ENCODE results near the gene TMEM200A.
"Not testable (repeated sequence)": the region's sequence is repeated elsewhere in the genome, so short reads cannot be mapped to it uniquely, and the experiment has no call there.

TMEM200A gene

GRCh38 chr6:130365166-130366106, at the start of gene TMEM200A:
TMEM200A (plus strand) TSS chr6:130366017; CDS start chr6:130440423, 74,406 bp downstream.
- Histone ChIP-seq H2AFZ (ENCODE audit: low read length, unreplicated experiment) (peak within 1 kb of the TSS; percentile 84), H3K27ac (ENCODE audit: low read depth, low read length) (peak within 1 kb of the TSS; percentile 0; the same call in 1 of the 2 replicates), H3K79me2 (ENCODE audit: control insufficient read depth, insufficient read depth, low read length, unreplicated experiment) (peaks cover 4% of the 10 kb centered on the region), H3K4me3 (ENCODE audit: low read depth, low read length) (peak within 1 kb of the TSS; percentile 82), H3K4me1 (ENCODE audit: control insufficient read depth, insufficient read depth, low read length, unreplicated experiment) (no peaks in the 10 kb centered on the region), H3K27me3 (ENCODE audit: insufficient read depth, low read length) (peaks cover 13% of the 10 kb centered on the region; the same call in 1 of the 2 replicates), H3K36me3 (ENCODE audit: insufficient read depth, low read length) (no peaks in the 10 kb centered on the region)

GRCh38 chr6:130320908-130321307, 44.9 kb upstream of the TMEM200A start:
- Histone ChIP-seq H3K27me3 (ENCODE audit: insufficient read depth, low read length) (no peaks in the 10 kb centered on the region), H2AFZ (ENCODE audit: low read length, unreplicated experiment) (no peak overlapping the region), H3K27ac (ENCODE audit: low read depth, low read length) (no peak overlapping the region), H3K4me3 (ENCODE audit: low read depth, low read length) (no peak overlapping the region), H3K4me1 (ENCODE audit: control insufficient read depth, insufficient read depth, low read length, unreplicated experiment) (peaks cover 9% of the 10 kb centered on the region), H3K79me2 (ENCODE audit: control insufficient read depth, insufficient read depth, low read length, unreplicated experiment) (no peaks in the 10 kb centered on the region), H3K36me3 (ENCODE audit: insufficient read depth, low read length) (no peaks in the 10 kb centered on the region)

GRCh38 chr6:130322673-130323268, 43.0 kb upstream of the TMEM200A start:
- H3K79me2 ChIP-seq (ENCODE audit: control insufficient read depth, insufficient read depth, low read length, unreplicated experiment): no peaks in the 10 kb centered on the region
- peaks cover 9% of the 10 kb centered on the region for H3K4me1 ChIP-seq (ENCODE audit: control insufficient read depth, insufficient read depth, low read length, unreplicated experiment)
- no peaks in the 10 kb centered on the region for H3K36me3 ChIP-seq (ENCODE audit: insufficient read depth, low read length)
- no peak overlapping the region for H3K4me3 ChIP-seq (ENCODE audit: low read depth, low read length)
- no peak overlapping the region for H2AFZ ChIP-seq (ENCODE audit: low read length, unreplicated experiment)
- H3K27me3 ChIP-seq (ENCODE audit: insufficient read depth, low read length): no peaks in the 10 kb centered on the region
- no peak overlapping the region for H3K27ac ChIP-seq (ENCODE audit: low read depth, low read length)

GRCh38 chr6:130324657-130325056, 41.2 kb upstream of the TMEM200A start:
- no peaks in the 10 kb centered on the region for H3K79me2 ChIP-seq (ENCODE audit: control insufficient read depth, insufficient read depth, low read length, unreplicated experiment)
- H3K36me3 ChIP-seq (ENCODE audit: insufficient read depth, low read length): no peaks in the 10 kb centered on the region
- H3K27me3 ChIP-seq (ENCODE audit: insufficient read depth, low read length): no peaks in the 10 kb centered on the region
- peak overlapping the region; percentile 45 for H3K27ac ChIP-seq (ENCODE audit: low read depth, low read length)
- H3K4me3 ChIP-seq (ENCODE audit: low read depth, low read length): peak overlapping the region; percentile 40; the same call in 1 of the 2 replicates
- H2AFZ ChIP-seq (ENCODE audit: low read length, unreplicated experiment): peak overlapping the region; percentile 71
- H3K4me1 ChIP-seq (ENCODE audit: control insufficient read depth, insufficient read depth, low read length, unreplicated experiment): peaks cover 9% of the 10 kb centered on the region

- no peaks in the 10 kb centered on the region for H3K36me3 ChIP-seq (ENCODE audit: insufficient read depth, low read length)
- no peaks in the 10 kb centered on the region for H3K27me3 ChIP-seq (ENCODE audit: insufficient read depth, low read length)
- H3K4me3 ChIP-seq (ENCODE audit: low read depth, low read length): no peak overlapping the region
- H3K27ac ChIP-seq (ENCODE audit: low read depth, low read length): no peak overlapping the region
- H3K4me1 ChIP-seq (ENCODE audit: control insufficient read depth, insufficient read depth, low read length, unreplicated experiment): peaks cover 9% of the 10 kb centered on the region
- no peaks in the 10 kb centered on the region for H3K79me2 ChIP-seq (ENCODE audit: control insufficient read depth, insufficient read depth, low read length, unreplicated experiment)
- no peak overlapping the region for H2AFZ ChIP-seq (ENCODE audit: low read length, unreplicated experiment)
Observed at GRCh38 chr6:130326496-130326895, 39.3 kb upstream of the TMEM200A start.

- Histone ChIP-seq H2AFZ (ENCODE audit: low read length, unreplicated experiment) (no peak overlapping the region), H3K27ac (ENCODE audit: low read depth, low read length) (no peak overlapping the region), H3K4me3 (ENCODE audit: low read depth, low read length) (no peak overlapping the region), H3K4me1 (ENCODE audit: control insufficient read depth, insufficient read depth, low read length, unreplicated experiment) (no peaks in the 10 kb centered on the region), H3K36me3 (ENCODE audit: insufficient read depth, low read length) (no peaks in the 10 kb centered on the region), H3K79me2 (ENCODE audit: control insufficient read depth, insufficient read depth, low read length, unreplicated experiment) (no peaks in the 10 kb centered on the region), H3K27me3 (ENCODE audit: insufficient read depth, low read length) (peaks cover 5% of the 10 kb centered on the region; the same call in 1 of the 2 replicates)
Observed at GRCh38 chr6:130337534-130337933, 28.3 kb upstream of the TMEM200A start.

- H2AFZ ChIP-seq (ENCODE audit: low read length, unreplicated experiment); H3K4me3 ChIP-seq (ENCODE audit: low read depth, low read length); H3K79me2 ChIP-seq (ENCODE audit: control insufficient read depth, insufficient read depth, low read length, unreplicated experiment); H3K27me3 ChIP-seq (ENCODE audit: insufficient read depth, low read length); H3K27ac ChIP-seq (ENCODE audit: low read depth, low read length); H3K36me3 ChIP-seq (ENCODE audit: insufficient read depth, low read length); H3K4me1 ChIP-seq (ENCODE audit: control insufficient read depth, insufficient read depth, low read length, unreplicated experiment): not testable (repeated sequence)
Observed at GRCh38 chr6:130346324-130346723, 19.5 kb upstream of the TMEM200A start.

- Histone ChIP-seq H3K4me1 (ENCODE audit: control insufficient read depth, insufficient read depth, low read length, unreplicated experiment) (no peaks in the 10 kb centered on the region), H3K27me3 (ENCODE audit: insufficient read depth, low read length) (no peaks in the 10 kb centered on the region; the same call in 1 of the 2 replicates), H3K4me3 (ENCODE audit: low read depth, low read length) (no peak overlapping the region), H2AFZ (ENCODE audit: low read length, unreplicated experiment) (no peak overlapping the region), H3K79me2 (ENCODE audit: control insufficient read depth, insufficient read depth, low read length, unreplicated experiment) (no peaks in the 10 kb centered on the region), H3K27ac (ENCODE audit: low read depth, low read length) (no peak overlapping the region), H3K36me3 (ENCODE audit: insufficient read depth, low read length) (no peaks in the 10 kb centered on the region)
Observed at GRCh38 chr6:130354322-130354721, 11.5 kb upstream of the TMEM200A start.

GRCh38 chr6:130355572-130355971, 10.2 kb upstream of the TMEM200A start:
- H3K27me3 ChIP-seq (ENCODE audit: insufficient read depth, low read length): no peaks in the 10 kb centered on the region; the same call in 1 of the 2 replicates
- no peak overlapping the region for H3K27ac ChIP-seq (ENCODE audit: low read depth, low read length)
- H3K79me2 ChIP-seq (ENCODE audit: control insufficient read depth, insufficient read depth, low read length, unreplicated experiment): no peaks in the 10 kb centered on the region
- H3K4me1 ChIP-seq (ENCODE audit: control insufficient read depth, insufficient read depth, low read length, unreplicated experiment): no peaks in the 10 kb centered on the region
- no peak overlapping the region for H2AFZ ChIP-seq (ENCODE audit: low read length, unreplicated experiment)
- H3K4me3 ChIP-seq (ENCODE audit: low read depth, low read length): no peak overlapping the region
- H3K36me3 ChIP-seq (ENCODE audit: insufficient read depth, low read length): no peaks in the 10 kb centered on the region

- no peak overlapping the region for H3K4me3 ChIP-seq (ENCODE audit: low read depth, low read length)
- H3K79me2 ChIP-seq (ENCODE audit: control insufficient read depth, insufficient read depth, low read length, unreplicated experiment): no peaks in the 10 kb centered on the region
- H3K27ac ChIP-seq (ENCODE audit: low read depth, low read length): no peak overlapping the region
- H3K4me1 ChIP-seq (ENCODE audit: control insufficient read depth, insufficient read depth, low read length, unreplicated experiment): no peaks in the 10 kb centered on the region
- no peaks in the 10 kb centered on the region; the same call in 1 of the 2 replicates for H3K27me3 ChIP-seq (ENCODE audit: insufficient read depth, low read length)
- H2AFZ ChIP-seq (ENCODE audit: low read length, unreplicated experiment): no peak overlapping the region
- H3K36me3 ChIP-seq (ENCODE audit: insufficient read depth, low read length): no peaks in the 10 kb centered on the region
Observed at GRCh38 chr6:130357436-130357835, 8.4 kb upstream of the TMEM200A start.

Data from ACC112 (cell line).